Stomach (tissue), 4 donors: ENCODE results near the gene TRIP4.
"Not testable (repeated sequence)": the region's sequence is repeated elsewhere in the genome, so short reads cannot be mapped to it uniquely, and the experiment has no call there.

Experiments
- POLR2AphosphoS5 ChIP-seq, 3 donors: sonication (generic); formaldehyde crosslinking; IDR thresholded peaks; one replicate each; pipeline ENCODE4 v1.6.1; 2016; ENCODE audit warnings: antibody characterized with exemption in 3 of 3
- TF ChIP-seq, protein P1 (sequence below), 7 experiments: fragments of 450-650 bp in 4 of 7; fragments of 200-600 bp in 3 of 7; sonication (generic) in 3 of 7; IDR thresholded peaks; one replicate each; pipeline ENCODE4 v1.5.1; 2016 to 2019; ENCODE audit warnings: antibody characterized with exemption in 7 of 7, control low read depth in 2 of 7, mild to moderate bottlenecking in 1 of 7

DNA sequence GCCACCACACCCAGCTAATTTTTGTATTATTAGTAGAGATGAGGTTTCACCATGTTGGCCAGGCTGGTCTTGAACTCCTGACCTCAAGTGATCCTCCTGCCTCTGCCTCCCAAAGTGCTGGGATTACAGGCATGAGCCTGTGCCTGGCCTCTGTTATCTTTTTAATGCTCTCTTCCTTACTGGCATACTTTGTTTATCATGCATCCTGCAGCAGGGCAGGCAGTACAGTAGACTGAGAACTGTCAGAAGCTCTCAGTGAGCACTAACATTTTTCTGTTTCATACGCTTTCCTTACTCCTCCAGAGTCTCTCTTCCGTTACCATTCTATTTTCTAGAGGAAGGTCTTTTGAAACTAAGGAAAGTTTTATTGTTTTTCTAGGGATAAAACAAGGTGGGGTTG is 108.3 kb downstream of the TRIP4 start:
- TF ChIP-seq POLR2AphosphoS5 (IDR thresholded peaks at IDR 0.05): not testable (repeated sequence)
- TF ChIP-seq, protein P1, sequence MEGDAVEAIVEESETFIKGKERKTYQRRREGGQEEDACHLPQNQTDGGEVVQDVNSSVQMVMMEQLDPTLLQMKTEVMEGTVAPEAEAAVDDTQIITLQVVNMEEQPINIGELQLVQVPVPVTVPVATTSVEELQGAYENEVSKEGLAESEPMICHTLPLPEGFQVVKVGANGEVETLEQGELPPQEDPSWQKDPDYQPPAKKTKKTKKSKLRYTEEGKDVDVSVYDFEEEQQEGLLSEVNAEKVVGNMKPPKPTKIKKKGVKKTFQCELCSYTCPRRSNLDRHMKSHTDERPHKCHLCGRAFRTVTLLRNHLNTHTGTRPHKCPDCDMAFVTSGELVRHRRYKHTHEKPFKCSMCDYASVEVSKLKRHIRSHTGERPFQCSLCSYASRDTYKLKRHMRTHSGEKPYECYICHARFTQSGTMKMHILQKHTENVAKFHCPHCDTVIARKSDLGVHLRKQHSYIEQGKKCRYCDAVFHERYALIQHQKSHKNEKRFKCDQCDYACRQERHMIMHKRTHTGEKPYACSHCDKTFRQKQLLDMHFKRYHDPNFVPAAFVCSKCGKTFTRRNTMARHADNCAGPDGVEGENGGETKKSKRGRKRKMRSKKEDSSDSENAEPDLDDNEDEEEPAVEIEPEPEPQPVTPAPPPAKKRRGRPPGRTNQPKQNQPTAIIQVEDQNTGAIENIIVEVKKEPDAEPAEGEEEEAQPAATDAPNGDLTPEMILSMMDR (IDR thresholded peaks at IDR 0.05): not testable (repeated sequence)
